Panc1 (cell line): Measurements from ENCODE around the gene SKA1. TPM values are rescaled to one million over a fixed set of nuclear protein-coding genes. Genes with fewer than 3 reads are reported as not detected.

Experiments
- ATAC-seq: fragments of 200-7000 bp; cut with Tn5 transposase; 2 replicates; pipeline ENCODE4 v1.9.1; 2020; ENCODE audit warnings: mild to moderate bottlenecking, moderate library complexity
- BruUV-seq: library from RNA; stranded (reverse); fragments of 400-500 nt; replicated peaks from 2 replicates; lab custom pipeline; 2021; lab: Mats Ljungman, UMichigan
- CTCF ChIA-PET: fragments of 300-600 bp; sonication (Branson Sonifier 250); formaldehyde crosslinking; loops from one replicate; lab custom pipeline; 2022; ENCODE audit warnings: antibody characterized with exemption; lab: Charles Lee
- POLR2A ChIA-PET: fragments of 300-600 bp; sonication (Branson Sonifier 250); formaldehyde crosslinking; loops from one replicate; lab custom pipeline; 2022; ENCODE audit warnings: antibody characterized with exemption; lab: Charles Lee
- DNase-seq: peaks from one replicate; pipeline ENCODE4 v3.0.0-alpha.2; 2010; ENCODE audit warnings: low read depth, low spot score
- H3K27ac ChIP-seq: 2 replicates; pipeline ENCODE4 v1.5.1; 2011; ENCODE audit warnings: mild to moderate bottlenecking, low read length, inconsistent platforms
- H3K27me3 ChIP-seq: fragments of 200-500 bp; sonication (Bioruptor generic); 2 replicates; pipeline ENCODE4 v1.6.0; 2014; ENCODE audit warnings: low read length, inconsistent platforms; ENCODE audit not compliant: control insufficient read depth, insufficient read depth
- H3K36me3 ChIP-seq: fragments of 200-500 bp; sonication (Bioruptor generic); 2 replicates; pipeline ENCODE4 v1.5.1; 2014; ENCODE audit warnings: inconsistent platforms, mild to moderate bottlenecking, low read length, moderate library complexity; ENCODE audit not compliant: control insufficient read depth, insufficient read depth
- H3K4me1 ChIP-seq: 2 replicates; pipeline ENCODE4 v1.5.1; 2011; ENCODE audit warnings: inconsistent platforms, mild to moderate bottlenecking, low read length, moderate library complexity; ENCODE audit not compliant: control insufficient read depth, insufficient read depth
- H3K4me3 ChIP-seq, 2 experiments: 2 replicates each; pipeline ENCODE4 v1.5.1; 2011 to 2012; ENCODE audit warnings: low read depth in 2 of 2, low read length in 2 of 2, mild to moderate bottlenecking in 2 of 2, inconsistent platforms in 1 of 2, moderate library complexity in 1 of 2
- H3K9me3 ChIP-seq: fragments of 200-500 bp; sonication (Bioruptor generic); 2 replicates; pipeline ENCODE4 v1.5.1; 2014; ENCODE audit warnings: low read depth, mild to moderate bottlenecking, inconsistent platforms, low read length, moderate library complexity; ENCODE audit not compliant: control insufficient read depth, insufficient read depth
- POLR2AphosphoS5 ChIP-seq: IDR thresholded peaks from 2 replicates; pipeline ENCODE4 v1.6.1; 2012; ENCODE audit warnings: mild to moderate bottlenecking, low read depth, low read length, moderate library complexity
- SIN3A ChIP-seq: IDR thresholded peaks from 2 replicates; pipeline ENCODE4 v1.6.1; 2012; ENCODE audit warnings: low read depth, mild to moderate bottlenecking, low read length, moderate library complexity, borderline replicate concordance; ENCODE audit not compliant: insufficient read depth
- TCF7L2 ChIP-seq: IDR thresholded peaks from 2 replicates; pipeline ENCODE4 v1.6.1; 2011; ENCODE audit warnings: mild to moderate bottlenecking, low read depth, low read length, inconsistent platforms
- in situ Hi-C: cut with HindIII; loops from 2 replicates; pipeline ENCODE4 v1.10.0; 2016; ENCODE audit warnings: low sequenced_read_pairs, low pct_unique_long_range_greater_than_20kb
- intact Hi-C: fragments of 100-400 bp; cut with micrococcal nuclease; formaldehyde crosslinking; loops from one replicate; pipeline ENCODE4 v1.10.0; 2022; ENCODE audit not compliant: unreplicated experiment
- total RNA-seq: library from RNA; stranded (reverse); gene quantifications from one replicate; pipeline ENCODE4 v1.2.1, GENCODE V29; 2021; ENCODE audit not compliant: unreplicated experiment
- TF ChIP-seq, protein P1 (sequence below): fragments of 450-650 bp; IDR thresholded peaks from 2 replicates; pipeline ENCODE4 v1.5.1; 2017; ENCODE audit warnings: mild to moderate bottlenecking
- TF ChIP-seq, protein P2 (sequence below), 2 experiments: IDR thresholded peaks; 2 replicates each; pipeline ENCODE4 v1.6.1; 2011 to 2012; ENCODE audit warnings: low read depth in 2 of 2, control low read depth in 1 of 2, low read length in 1 of 2, mild to moderate bottlenecking in 1 of 2, moderate library complexity in 1 of 2; ENCODE audit not compliant: insufficient read depth in 1 of 2

Gene SKA1
- total RNA-seq, 1 experiment from 2014 or later = 22.1 TPM

DNA sequence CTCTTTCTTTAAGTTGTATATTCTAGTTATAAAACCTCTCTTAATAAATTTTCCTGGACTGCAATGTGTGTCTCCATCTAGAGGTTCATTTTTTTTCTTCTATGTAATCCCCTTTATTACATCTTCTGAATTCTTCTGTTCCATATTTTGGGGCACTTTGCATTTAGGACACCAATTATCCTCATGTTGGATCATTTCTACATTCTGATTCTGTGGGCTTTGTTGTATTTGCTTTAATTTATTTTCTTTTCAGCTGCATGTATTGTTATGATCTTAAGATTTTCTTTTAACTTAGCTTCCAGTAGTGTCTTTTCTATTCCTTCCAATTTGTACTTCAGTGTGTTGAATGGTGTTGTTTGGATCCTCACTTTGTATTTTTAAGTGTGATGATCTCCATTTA lies 5.2 kb upstream of the SKA1 start:
- no TSS peak for BruUV-seq
- in situ Hi-C loops = no loop called here
- no peaks in the 10 kb centered on the region for H3K9me3 ChIP-seq
- no peaks in the 10 kb centered on the region for H3K27me3 ChIP-seq
- H3K4me3 ChIP-seq = no peak overlapping the region
- H3K27ac ChIP-seq = no peak overlapping the region
- ChIA-PET POLR2A (no interaction called here), CTCF (no interaction called here)
- intact Hi-C loops = no loop called here
- ATAC-seq (no peak), DNase-seq (no peak)
- no peaks in the 10 kb centered on the region for H3K4me1 ChIP-seq
- TF ChIP-seq SIN3A (no peak), POLR2AphosphoS5 (no peak), TCF7L2 (no peak)
- TF ChIP-seq, protein P1, sequence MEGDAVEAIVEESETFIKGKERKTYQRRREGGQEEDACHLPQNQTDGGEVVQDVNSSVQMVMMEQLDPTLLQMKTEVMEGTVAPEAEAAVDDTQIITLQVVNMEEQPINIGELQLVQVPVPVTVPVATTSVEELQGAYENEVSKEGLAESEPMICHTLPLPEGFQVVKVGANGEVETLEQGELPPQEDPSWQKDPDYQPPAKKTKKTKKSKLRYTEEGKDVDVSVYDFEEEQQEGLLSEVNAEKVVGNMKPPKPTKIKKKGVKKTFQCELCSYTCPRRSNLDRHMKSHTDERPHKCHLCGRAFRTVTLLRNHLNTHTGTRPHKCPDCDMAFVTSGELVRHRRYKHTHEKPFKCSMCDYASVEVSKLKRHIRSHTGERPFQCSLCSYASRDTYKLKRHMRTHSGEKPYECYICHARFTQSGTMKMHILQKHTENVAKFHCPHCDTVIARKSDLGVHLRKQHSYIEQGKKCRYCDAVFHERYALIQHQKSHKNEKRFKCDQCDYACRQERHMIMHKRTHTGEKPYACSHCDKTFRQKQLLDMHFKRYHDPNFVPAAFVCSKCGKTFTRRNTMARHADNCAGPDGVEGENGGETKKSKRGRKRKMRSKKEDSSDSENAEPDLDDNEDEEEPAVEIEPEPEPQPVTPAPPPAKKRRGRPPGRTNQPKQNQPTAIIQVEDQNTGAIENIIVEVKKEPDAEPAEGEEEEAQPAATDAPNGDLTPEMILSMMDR = no peak
- TF ChIP-seq, protein P2, sequence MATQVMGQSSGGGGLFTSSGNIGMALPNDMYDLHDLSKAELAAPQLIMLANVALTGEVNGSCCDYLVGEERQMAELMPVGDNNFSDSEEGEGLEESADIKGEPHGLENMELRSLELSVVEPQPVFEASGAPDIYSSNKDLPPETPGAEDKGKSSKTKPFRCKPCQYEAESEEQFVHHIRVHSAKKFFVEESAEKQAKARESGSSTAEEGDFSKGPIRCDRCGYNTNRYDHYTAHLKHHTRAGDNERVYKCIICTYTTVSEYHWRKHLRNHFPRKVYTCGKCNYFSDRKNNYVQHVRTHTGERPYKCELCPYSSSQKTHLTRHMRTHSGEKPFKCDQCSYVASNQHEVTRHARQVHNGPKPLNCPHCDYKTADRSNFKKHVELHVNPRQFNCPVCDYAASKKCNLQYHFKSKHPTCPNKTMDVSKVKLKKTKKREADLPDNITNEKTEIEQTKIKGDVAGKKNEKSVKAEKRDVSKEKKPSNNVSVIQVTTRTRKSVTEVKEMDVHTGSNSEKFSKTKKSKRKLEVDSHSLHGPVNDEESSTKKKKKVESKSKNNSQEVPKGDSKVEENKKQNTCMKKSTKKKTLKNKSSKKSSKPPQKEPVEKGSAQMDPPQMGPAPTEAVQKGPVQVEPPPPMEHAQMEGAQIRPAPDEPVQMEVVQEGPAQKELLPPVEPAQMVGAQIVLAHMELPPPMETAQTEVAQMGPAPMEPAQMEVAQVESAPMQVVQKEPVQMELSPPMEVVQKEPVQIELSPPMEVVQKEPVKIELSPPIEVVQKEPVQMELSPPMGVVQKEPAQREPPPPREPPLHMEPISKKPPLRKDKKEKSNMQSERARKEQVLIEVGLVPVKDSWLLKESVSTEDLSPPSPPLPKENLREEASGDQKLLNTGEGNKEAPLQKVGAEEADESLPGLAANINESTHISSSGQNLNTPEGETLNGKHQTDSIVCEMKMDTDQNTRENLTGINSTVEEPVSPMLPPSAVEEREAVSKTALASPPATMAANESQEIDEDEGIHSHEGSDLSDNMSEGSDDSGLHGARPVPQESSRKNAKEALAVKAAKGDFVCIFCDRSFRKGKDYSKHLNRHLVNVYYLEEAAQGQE (IDR thresholded peaks at IDR 0.05; ENCODE audit: insufficient read depth in 1 of 2, low read depth in 2 of 2, low read length in 1 of 2) = no peak
- H3K36me3 ChIP-seq = no peaks in the 10 kb centered on the region

DNA sequence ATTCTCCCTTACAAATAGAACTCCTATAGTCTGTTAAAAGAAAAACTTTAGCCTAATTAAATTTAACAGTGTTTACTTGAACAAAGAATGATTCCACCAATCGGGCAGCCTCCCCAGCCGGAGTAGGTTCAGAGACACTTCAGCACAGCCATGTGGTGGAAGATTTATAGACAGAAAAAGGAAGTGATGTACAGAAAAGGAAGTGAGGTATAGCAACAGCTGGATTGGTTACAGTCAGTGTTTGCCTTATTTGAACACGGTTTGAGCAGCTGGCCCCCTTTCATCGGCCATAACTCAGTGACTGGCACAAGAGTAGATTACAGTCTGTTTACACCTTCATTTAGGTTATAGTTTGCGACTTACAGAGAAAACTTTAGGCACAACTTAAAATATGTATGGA lies 2.1 kb upstream of the SKA1 start:
- TF ChIP-seq, protein P2 (IDR thresholded peaks at IDR 0.05; ENCODE audit: insufficient read depth in 1 of 2, low read depth in 2 of 2, low read length in 1 of 2) = no peak
- ATAC-seq = no peak
- no peaks in the 10 kb centered on the region for H3K9me3 ChIP-seq
- H3K4me3 ChIP-seq = no peak overlapping the region
- DNase-seq = no peak
- peaks cover 2% of the 10 kb centered on the region; the same call in 1 of the 2 replicates for H3K36me3 ChIP-seq
- BruUV-seq = no TSS peak
- H3K27me3 ChIP-seq = no peaks in the 10 kb centered on the region
- intact Hi-C loops (no loop called here), in situ Hi-C loops (no loop called here)
- POLR2A ChIA-PET = no interaction called here
- H3K4me1 ChIP-seq = no peaks in the 10 kb centered on the region; the same call in 1 of the 2 replicates
- H3K27ac ChIP-seq = no peak overlapping the region
- CTCF ChIA-PET = interaction anchor here (0.6 kb wide), 1 partner anchor 1223 kb away, joined by 14 read pairs; no protein-coding TSS in a partner anchor
